Peyer's patch (tissue), 4 donors: Measurements from ENCODE around the gene HK2.

ENCODE experiments used
- POLR2A ChIP-seq, 2 donors: fragments of 450-650 bp; IDR thresholded peaks; one replicate each; pipeline ENCODE4 v1.5.1; 2017; ENCODE audit warnings: antibody characterized with exemption in 2 of 2, mild to moderate bottlenecking in 2 of 2, moderate library complexity in 2 of 2
- TF ChIP-seq, protein P1 (sequence below), 6 experiments: fragments of 450-650 bp in 4 of 6; fragments of 200-600 bp in 2 of 6; sonication (generic) in 1 of 6; IDR thresholded peaks; one replicate each; pipeline ENCODE4 v1.5.1; 2017 to 2019; ENCODE audit warnings: antibody characterized with exemption in 6 of 6, mild to moderate bottlenecking in 3 of 6, moderate library complexity in 1 of 6

- TF ChIP-seq, protein P1, sequence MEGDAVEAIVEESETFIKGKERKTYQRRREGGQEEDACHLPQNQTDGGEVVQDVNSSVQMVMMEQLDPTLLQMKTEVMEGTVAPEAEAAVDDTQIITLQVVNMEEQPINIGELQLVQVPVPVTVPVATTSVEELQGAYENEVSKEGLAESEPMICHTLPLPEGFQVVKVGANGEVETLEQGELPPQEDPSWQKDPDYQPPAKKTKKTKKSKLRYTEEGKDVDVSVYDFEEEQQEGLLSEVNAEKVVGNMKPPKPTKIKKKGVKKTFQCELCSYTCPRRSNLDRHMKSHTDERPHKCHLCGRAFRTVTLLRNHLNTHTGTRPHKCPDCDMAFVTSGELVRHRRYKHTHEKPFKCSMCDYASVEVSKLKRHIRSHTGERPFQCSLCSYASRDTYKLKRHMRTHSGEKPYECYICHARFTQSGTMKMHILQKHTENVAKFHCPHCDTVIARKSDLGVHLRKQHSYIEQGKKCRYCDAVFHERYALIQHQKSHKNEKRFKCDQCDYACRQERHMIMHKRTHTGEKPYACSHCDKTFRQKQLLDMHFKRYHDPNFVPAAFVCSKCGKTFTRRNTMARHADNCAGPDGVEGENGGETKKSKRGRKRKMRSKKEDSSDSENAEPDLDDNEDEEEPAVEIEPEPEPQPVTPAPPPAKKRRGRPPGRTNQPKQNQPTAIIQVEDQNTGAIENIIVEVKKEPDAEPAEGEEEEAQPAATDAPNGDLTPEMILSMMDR (IDR thresholded peaks at IDR 0.05): no peak
- TF ChIP-seq POLR2A (IDR thresholded peaks at IDR 0.05): no peak
Observed at GRCh38 chr2:74892609-74893008, 58.7 kb downstream of the HK2 start.
